ENCODE measurements around the gene MYH13.
"Not testable (repeated sequence)": the region's sequence is repeated elsewhere in the genome, so short reads cannot be mapped to it uniquely, and the experiment has no call there.

MYH13 gene

GRCh38 chr17:10295728-10296343 lies 77.0 kb downstream of the MYH13 start:
- H3K4me3 ChIP-seq (ENCODE audit: low read depth, low read length), result no peak overlapping the region
- TF ChIP-seq, protein P1, sequence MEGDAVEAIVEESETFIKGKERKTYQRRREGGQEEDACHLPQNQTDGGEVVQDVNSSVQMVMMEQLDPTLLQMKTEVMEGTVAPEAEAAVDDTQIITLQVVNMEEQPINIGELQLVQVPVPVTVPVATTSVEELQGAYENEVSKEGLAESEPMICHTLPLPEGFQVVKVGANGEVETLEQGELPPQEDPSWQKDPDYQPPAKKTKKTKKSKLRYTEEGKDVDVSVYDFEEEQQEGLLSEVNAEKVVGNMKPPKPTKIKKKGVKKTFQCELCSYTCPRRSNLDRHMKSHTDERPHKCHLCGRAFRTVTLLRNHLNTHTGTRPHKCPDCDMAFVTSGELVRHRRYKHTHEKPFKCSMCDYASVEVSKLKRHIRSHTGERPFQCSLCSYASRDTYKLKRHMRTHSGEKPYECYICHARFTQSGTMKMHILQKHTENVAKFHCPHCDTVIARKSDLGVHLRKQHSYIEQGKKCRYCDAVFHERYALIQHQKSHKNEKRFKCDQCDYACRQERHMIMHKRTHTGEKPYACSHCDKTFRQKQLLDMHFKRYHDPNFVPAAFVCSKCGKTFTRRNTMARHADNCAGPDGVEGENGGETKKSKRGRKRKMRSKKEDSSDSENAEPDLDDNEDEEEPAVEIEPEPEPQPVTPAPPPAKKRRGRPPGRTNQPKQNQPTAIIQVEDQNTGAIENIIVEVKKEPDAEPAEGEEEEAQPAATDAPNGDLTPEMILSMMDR (IDR thresholded peaks at IDR 0.05; ENCODE audit: insufficient read depth, low read depth, low read length, missing control alignments), result peak; percentile 79
- DNase-seq (ENCODE audit: low read depth), result peak; percentile 75

DNA sequence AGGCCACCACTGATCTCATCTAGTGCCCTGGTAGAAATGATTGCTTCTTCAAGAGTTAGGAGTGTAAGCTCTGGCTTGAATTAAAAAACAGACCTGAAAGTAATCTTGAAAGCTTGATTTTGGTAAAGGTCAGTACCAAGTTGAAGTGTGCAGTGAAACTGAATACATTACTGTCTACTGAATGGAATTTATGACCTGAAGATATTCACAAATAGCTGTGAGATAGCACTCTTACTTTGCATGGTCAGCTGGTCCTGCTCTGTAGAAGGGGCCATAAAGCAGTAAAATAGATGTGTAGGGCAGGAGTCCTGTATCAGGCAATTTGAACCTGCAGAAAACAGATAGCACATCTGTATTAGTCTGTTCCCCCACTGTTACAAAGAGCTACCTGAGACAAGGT lies 78.6 kb downstream of the MYH13 start:
- TF ChIP-seq, protein P1 (IDR thresholded peaks at IDR 0.05; ENCODE audit: insufficient read depth, low read depth, low read length, missing control alignments), result no peak
- no peak overlapping the region for H3K4me3 ChIP-seq (ENCODE audit: low read depth, low read length)
- peak; percentile 54 for DNase-seq (ENCODE audit: low read depth)

GRCh38 chr17:10292057-10292937 lies 80.5 kb downstream of the MYH13 start:
- no peak overlapping the region for H3K4me3 ChIP-seq (ENCODE audit: low read depth, low read length)
- DNase-seq (ENCODE audit: low read depth), result peak; percentile 79
- TF ChIP-seq, protein P1 (IDR thresholded peaks at IDR 0.05; ENCODE audit: insufficient read depth, low read depth, low read length, missing control alignments), result no peak

DNA sequence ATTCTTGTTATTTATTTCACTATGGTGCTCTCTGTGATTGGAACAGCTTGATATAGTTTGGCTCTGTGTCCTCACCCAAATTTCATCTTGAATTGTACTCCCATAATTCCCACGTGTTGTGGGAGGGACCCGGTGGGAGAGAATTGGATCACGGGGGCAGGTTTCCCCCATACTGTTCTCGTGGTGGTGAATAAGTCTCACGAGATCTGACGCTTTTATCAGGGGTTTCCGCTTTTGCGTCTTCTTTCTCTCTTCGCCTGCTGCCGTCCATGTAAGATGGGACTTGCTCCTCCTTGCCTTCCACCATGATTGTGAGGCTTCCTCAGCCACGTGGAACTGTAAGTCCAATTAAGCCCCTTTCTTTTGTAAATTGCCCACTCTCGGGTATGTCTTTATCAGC lies 81.2 kb downstream of the MYH13 start:
- not testable (repeated sequence) for H3K4me3 ChIP-seq (ENCODE audit: low read depth, low read length); DNase-seq (ENCODE audit: low read depth)

DNA sequence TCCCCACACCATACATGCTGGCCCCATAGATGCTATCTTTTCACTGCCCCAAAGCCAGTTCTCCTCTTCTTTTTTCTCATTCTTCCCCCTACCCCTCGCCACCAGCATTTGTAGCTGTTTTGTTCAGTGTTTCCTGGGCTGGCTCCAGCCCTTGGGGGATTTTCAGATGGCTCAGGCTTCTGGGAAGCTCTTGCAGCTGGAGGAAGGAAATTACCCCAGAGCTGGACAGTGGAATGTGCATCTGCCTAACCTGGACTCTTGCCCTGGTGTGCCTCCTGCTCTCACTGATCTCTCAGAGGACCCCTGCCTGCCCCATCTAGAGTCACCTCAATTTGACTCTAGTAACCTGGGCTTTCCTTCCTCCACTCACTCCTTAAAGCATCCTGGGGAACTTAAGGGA lies 82.8 kb downstream of the MYH13 start:
- no peak for DNase-seq (ENCODE audit: low read depth)
- TF ChIP-seq, protein P1 (IDR thresholded peaks at IDR 0.05; ENCODE audit: insufficient read depth, low read depth, low read length, missing control alignments), result no peak
- no peak overlapping the region for H3K4me3 ChIP-seq (ENCODE audit: low read depth, low read length)

DNA sequence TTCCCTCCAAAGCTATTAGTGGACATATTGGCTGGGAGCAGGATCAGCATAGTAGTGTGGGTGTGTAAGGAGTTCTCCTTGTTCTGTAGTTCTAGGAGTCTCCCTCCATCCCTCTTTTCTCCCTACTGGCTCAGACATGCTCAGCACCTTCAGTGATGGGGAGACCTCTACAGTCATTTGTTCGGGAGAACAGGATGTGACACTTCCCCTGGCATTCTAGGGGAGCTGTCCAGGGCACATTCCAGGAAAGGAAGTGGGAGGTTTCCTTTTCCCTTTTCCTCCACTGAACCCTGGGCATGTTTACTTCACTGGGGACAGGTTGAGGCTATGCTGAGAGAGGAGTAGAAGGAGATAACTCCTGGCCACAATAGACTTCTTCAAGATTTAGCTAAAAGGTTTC lies 86.5 kb downstream of the MYH13 start:
- DNase-seq (ENCODE audit: low read depth), result no peak
- TF ChIP-seq, protein P1 (IDR thresholded peaks at IDR 0.05; ENCODE audit: insufficient read depth, low read depth, low read length, missing control alignments), result no peak
- no peak overlapping the region for H3K4me3 ChIP-seq (ENCODE audit: low read depth, low read length)

DNA sequence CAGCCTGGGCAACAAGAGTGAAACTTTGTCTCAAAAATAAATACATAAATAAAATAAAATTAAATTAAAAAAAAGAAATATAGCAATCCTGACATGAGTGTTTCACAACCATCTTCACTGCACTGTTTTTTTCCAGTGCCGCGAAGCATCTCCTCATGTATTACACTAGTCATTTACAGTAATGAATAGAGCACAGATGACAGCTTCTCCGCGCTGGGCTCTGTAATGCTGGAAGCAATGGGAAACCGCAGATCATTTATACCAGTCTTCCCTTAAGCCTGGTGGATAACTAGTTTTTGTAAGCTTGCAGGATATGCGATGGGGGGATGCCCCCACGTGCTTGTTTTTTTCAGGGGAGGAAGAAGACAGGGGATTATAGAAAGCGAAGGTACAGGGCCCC lies 86.9 kb downstream of the MYH13 start:
- no peak overlapping the region for H3K4me3 ChIP-seq (ENCODE audit: low read depth, low read length)
- TF ChIP-seq, protein P1 (IDR thresholded peaks at IDR 0.05; ENCODE audit: insufficient read depth, low read depth, low read length, missing control alignments), result no peak
- DNase-seq (ENCODE audit: low read depth), result no peak
